GM12874 (cell line): ENCODE measurements around the gene HDGFL3.

Experiments
- CTCF ChIP-seq: IDR thresholded peaks from 2 replicates; pipeline ENCODE4 v1.5.1; 2011; ENCODE audit warnings: low read depth, mild to moderate bottlenecking, control low read depth, low read length, moderate library complexity; ENCODE audit not compliant: insufficient read depth

HDGFL3 gene

DNA sequence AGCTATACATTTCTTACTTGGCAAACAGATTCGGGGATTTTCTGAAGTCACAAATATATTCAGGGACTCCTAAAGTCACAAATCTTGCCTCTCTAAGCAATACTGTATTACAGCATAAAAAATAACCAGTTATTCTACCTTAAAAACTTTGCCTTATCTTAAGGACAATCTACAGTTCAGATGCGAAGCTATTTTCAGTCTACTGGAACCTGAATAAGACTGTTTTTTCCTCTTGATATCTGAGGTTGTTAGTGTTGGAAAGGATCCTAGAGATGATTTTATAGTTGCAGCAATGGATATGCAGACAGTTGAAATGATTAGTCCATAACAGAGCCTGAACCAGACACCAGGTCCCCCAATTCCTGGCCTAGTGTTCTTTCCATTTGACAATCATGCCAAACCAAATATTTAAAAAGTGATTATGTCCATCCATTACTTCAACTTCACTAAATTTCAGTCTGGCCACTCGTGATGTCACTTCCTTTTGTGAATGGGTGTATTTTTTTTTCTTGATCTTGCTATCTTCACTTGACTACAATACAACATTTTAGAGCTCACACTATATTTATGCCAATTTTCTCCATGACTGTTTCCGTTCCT is 1.8 kb downstream of the HDGFL3 start:
- TF ChIP-seq CTCF, result no peak

GRCh38 chr15:83204697-83205096 is 2.9 kb downstream of the HDGFL3 start:
- TF ChIP-seq CTCF, result no peak

DNA sequence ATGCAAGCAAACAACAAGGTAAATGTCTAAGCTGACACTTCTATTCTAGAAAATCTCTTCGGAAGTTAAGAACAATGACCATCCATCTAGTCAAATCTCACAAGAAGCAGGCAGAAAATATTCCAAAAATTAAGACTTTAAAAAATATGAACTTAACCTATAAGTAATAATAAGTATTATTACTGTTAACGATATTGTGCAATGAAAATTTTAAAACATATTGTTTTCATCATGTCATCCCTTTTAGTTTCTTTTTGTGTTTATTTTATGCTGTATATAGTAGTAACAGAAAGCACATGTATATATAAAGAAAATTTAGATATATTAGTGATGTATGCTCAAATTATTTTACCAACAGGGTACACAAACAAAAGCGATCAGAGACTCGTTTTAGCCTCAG is 4.1 kb downstream of the HDGFL3 start:
- no peak for TF ChIP-seq CTCF

GRCh38 chr15:83200589-83200988 is 7.0 kb downstream of the HDGFL3 start:
- TF ChIP-seq CTCF, result no peak

GRCh38 chr15:83200162-83200561 is 7.5 kb downstream of the HDGFL3 start:
- no peak for TF ChIP-seq CTCF

GRCh38 chr15:83199288-83199687 is 8.3 kb downstream of the HDGFL3 start:
- no peak for TF ChIP-seq CTCF

- TF ChIP-seq CTCF, result no peak
These were observed 9.1 kb downstream of the HDGFL3 start for GRCh38 chr15:83198476-83198875.
